Measurements from ENCODE around the gene CYP21A2.

DNA sequence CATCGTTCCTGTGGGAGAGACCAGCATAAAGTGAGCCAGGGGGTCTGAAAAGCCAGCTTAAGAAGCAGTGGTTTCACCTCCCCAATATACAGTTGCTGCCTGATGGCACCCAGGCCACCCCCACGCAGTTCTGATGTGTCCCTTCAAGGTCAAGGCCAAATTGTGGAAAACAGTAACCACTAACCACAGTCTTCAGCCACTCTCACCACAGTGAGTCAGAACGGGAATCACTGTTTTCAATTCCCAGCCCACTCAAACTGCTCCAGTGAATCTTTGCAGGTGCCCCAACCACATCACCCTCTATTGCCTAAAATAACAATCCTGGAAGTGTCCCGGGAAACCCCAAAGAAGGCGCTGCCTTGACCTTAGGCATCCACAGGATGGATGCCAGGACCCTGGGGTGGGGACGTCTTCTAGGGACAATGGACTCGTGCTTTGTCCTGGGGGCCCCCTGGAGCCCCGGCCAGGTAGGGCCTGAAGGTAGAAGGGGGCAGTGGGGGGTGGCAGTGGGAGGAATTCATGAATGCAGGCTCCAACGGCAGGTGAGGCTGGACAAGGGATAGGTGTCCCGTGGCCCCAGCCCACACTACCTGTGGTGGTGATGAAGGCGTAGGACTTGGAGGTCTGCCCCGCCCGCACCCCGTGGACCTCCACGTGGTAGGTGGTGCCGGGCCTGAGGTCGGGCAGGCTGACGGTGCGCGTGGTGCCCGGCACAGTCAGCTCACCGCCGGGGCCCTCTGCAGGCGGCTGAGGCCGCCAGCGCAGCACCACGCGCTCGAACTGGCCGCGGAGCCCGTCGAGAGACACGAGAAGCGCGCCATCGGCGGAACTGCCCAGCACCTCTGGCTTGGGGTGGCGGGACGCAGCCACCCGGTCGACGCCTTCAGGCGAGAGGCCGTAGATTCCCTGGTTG lies 48.7 kb downstream of the CYP21A2 start:
- TF ChIP-seq, protein P1, sequence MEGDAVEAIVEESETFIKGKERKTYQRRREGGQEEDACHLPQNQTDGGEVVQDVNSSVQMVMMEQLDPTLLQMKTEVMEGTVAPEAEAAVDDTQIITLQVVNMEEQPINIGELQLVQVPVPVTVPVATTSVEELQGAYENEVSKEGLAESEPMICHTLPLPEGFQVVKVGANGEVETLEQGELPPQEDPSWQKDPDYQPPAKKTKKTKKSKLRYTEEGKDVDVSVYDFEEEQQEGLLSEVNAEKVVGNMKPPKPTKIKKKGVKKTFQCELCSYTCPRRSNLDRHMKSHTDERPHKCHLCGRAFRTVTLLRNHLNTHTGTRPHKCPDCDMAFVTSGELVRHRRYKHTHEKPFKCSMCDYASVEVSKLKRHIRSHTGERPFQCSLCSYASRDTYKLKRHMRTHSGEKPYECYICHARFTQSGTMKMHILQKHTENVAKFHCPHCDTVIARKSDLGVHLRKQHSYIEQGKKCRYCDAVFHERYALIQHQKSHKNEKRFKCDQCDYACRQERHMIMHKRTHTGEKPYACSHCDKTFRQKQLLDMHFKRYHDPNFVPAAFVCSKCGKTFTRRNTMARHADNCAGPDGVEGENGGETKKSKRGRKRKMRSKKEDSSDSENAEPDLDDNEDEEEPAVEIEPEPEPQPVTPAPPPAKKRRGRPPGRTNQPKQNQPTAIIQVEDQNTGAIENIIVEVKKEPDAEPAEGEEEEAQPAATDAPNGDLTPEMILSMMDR (IDR thresholded peaks at IDR 0.05), result no peak
- no peak for TF ChIP-seq EZH2 (IDR thresholded peaks at IDR 0.05; ENCODE audit: borderline replicate concordance, insufficient read depth, low read depth, low read length, poor library complexity, severe bottlenecking)

Data from B cell (primary cell).